H9 (cell line): ENCODE results near the gene SLC25A41. TPM values are rescaled to one million over a fixed set of nuclear protein-coding genes. Genes with fewer than 3 reads are reported as not detected.
A peak's percentile ranks its signal among the peaks of the same experiment; 100 is the strongest.

Experiments
- DNase-seq: peaks from one replicate; pipeline ENCODE4 v3.0.0-alpha.2; 2017
- H2AFZ ChIP-seq: one replicate; pipeline ENCODE4 v1.6.1; 2013; ENCODE audit warnings: mild to moderate bottlenecking, low read length, control low read depth, moderate library complexity
- H2AK5ac ChIP-seq: 2 replicates; pipeline ENCODE4 v1.6.1; 2013; ENCODE audit warnings: low read length, control low read depth, mixed read lengths; ENCODE audit not compliant: insufficient read length
- H2BK120ac ChIP-seq: one replicate; pipeline ENCODE4 v1.6.1; 2013; ENCODE audit warnings: low read depth, mild to moderate bottlenecking, low read length, control low read depth, inconsistent platforms; ENCODE audit not compliant: poor library complexity, severe bottlenecking
- H2BK12ac ChIP-seq: 2 replicates; pipeline ENCODE4 v1.6.1; 2013; ENCODE audit warnings: low read length, control low read depth, mixed read lengths, low read depth; ENCODE audit not compliant: insufficient read length
- H2BK15ac ChIP-seq: 2 replicates; pipeline ENCODE4 v1.6.1; 2013; ENCODE audit warnings: low read depth, low read length, control low read depth
- H2BK20ac ChIP-seq: one replicate; pipeline ENCODE4 v1.6.1; 2013; ENCODE audit warnings: low read depth, mild to moderate bottlenecking, low read length, control low read depth, inconsistent platforms; ENCODE audit not compliant: poor library complexity, severe bottlenecking
- H2BK5ac ChIP-seq: 2 replicates; pipeline ENCODE4 v1.6.1; 2013; ENCODE audit warnings: low read length, control low read depth, mixed read lengths; ENCODE audit not compliant: insufficient read length
- H3K14ac ChIP-seq: 2 replicates; pipeline ENCODE4 v1.6.1; 2013; ENCODE audit warnings: low read length, control low read depth; ENCODE audit not compliant: insufficient read depth
- H3K18ac ChIP-seq: 2 replicates; pipeline ENCODE4 v1.6.1; 2013; ENCODE audit warnings: low read depth, mild to moderate bottlenecking, mixed read lengths, low read length, control low read depth; ENCODE audit not compliant: insufficient read length
- H3K23ac ChIP-seq: 2 replicates; pipeline ENCODE4 v1.6.1; 2013; ENCODE audit warnings: low read length, control low read depth, mixed read lengths, low read depth; ENCODE audit not compliant: insufficient read length
- H3K23me2 ChIP-seq: 2 replicates; pipeline ENCODE4 v1.6.1; 2013; ENCODE audit warnings: low read depth, mild to moderate bottlenecking, mixed read lengths, low read length, control low read depth; ENCODE audit not compliant: insufficient read length, poor library complexity, severe bottlenecking
- H3K27ac ChIP-seq: 2 replicates; pipeline ENCODE4 v1.5.1; 2013; ENCODE audit warnings: low read length, control low read depth, mixed read lengths, low read depth; ENCODE audit not compliant: insufficient read length
- H3K27me3 ChIP-seq: 2 replicates; pipeline ENCODE4 v1.6.1; 2013; ENCODE audit warnings: low read length, control low read depth, inconsistent platforms; ENCODE audit not compliant: insufficient read depth
- H3K4ac ChIP-seq: 2 replicates; pipeline ENCODE4 v1.6.1; 2013; ENCODE audit warnings: low read depth, mild to moderate bottlenecking, control low read depth, inconsistent platforms, low read length, moderate library complexity
- H3K4me1 ChIP-seq: 2 replicates; pipeline ENCODE4 v1.6.1; 2013; ENCODE audit warnings: low read length, control low read depth, inconsistent platforms; ENCODE audit not compliant: insufficient read depth
- H3K4me2 ChIP-seq: 2 replicates; pipeline ENCODE4 v1.6.1; 2013; ENCODE audit warnings: low read length, control low read depth, mixed read lengths; ENCODE audit not compliant: insufficient read length, insufficient read depth
- H3K56ac ChIP-seq: 2 replicates; pipeline ENCODE4 v1.6.1; 2013; ENCODE audit warnings: low read depth, mild to moderate bottlenecking, mixed read lengths, low read length, control low read depth; ENCODE audit not compliant: insufficient read length
- H3K79me1 ChIP-seq: 2 replicates; pipeline ENCODE4 v1.6.1; 2013; ENCODE audit warnings: low read depth, mild to moderate bottlenecking, moderate library complexity, low read length, control low read depth, inconsistent platforms; ENCODE audit not compliant: insufficient read depth, poor library complexity, severe bottlenecking
- H3K79me2 ChIP-seq: 2 replicates; pipeline ENCODE4 v1.6.1; 2013; ENCODE audit warnings: low read length, control low read depth, inconsistent platforms; ENCODE audit not compliant: insufficient read depth
- H3K9ac ChIP-seq: 2 replicates; pipeline ENCODE4 v1.6.1; 2013; ENCODE audit warnings: low read length, control low read depth, mixed read lengths; ENCODE audit not compliant: insufficient read length; ENCODE audit errors: extremely low read depth
- H3K9me3 ChIP-seq: one replicate; pipeline ENCODE4 v1.6.1; 2013; ENCODE audit warnings: low read depth, low read length, inconsistent platforms; ENCODE audit not compliant: control insufficient read depth
- H3T11ph ChIP-seq: one replicate; pipeline ENCODE4 v1.6.1; 2013; ENCODE audit warnings: mild to moderate bottlenecking, low read length, control low read depth, inconsistent platforms
- H4K20me1 ChIP-seq: one replicate; pipeline ENCODE4 v1.6.1; 2013; ENCODE audit not compliant: control insufficient read depth, insufficient read length, insufficient read depth
- H4K5ac ChIP-seq: 2 replicates; pipeline ENCODE4 v1.6.1; 2013; ENCODE audit warnings: low read depth, mild to moderate bottlenecking, mixed read lengths, low read length, control low read depth; ENCODE audit not compliant: insufficient read length
- H4K8ac ChIP-seq: replicated peaks from 2 replicates; pipeline ENCODE4 v1.6.1; 2013; ENCODE audit warnings: low read length, control low read depth, mixed read lengths, low read depth; ENCODE audit not compliant: insufficient read length
- H4K91ac ChIP-seq: 2 replicates; pipeline ENCODE4 v1.6.1; 2013; ENCODE audit warnings: low read depth, mild to moderate bottlenecking, moderate library complexity, mixed read lengths, low read length, control low read depth; ENCODE audit not compliant: insufficient read length
- H3K27ac Mint-ChIP-seq, 3 experiments: 2 replicates in 2 of 3; 3 replicates in 1 of 3; pipeline ENCODE4 v1.8.0; 2020 to 2021; ENCODE audit warnings: mixed read lengths in 3 of 3, mild to moderate bottlenecking in 1 of 3, moderate library complexity in 1 of 3
- H3K27me3 Mint-ChIP-seq: 2 replicates; pipeline ENCODE4 v1.8.0; 2021; ENCODE audit warnings: low read depth, mild to moderate bottlenecking, moderate library complexity, mixed read lengths
- H3K36me3 Mint-ChIP-seq, 3 experiments: 2 replicates in 2 of 3; 3 replicates in 1 of 3; pipeline ENCODE4 v1.8.0; 2020 to 2021; ENCODE audit warnings: low read depth in 3 of 3, mixed read lengths in 3 of 3; ENCODE audit not compliant: insufficient read depth in 1 of 3
- H3K4me1 Mint-ChIP-seq, 2 experiments: 2 replicates each; pipeline ENCODE4 v1.8.0; 2020; ENCODE audit warnings: mixed read lengths in 2 of 2
- H3K4me3 Mint-ChIP-seq, 2 experiments: 2 replicates in 1 of 2; 3 replicates in 1 of 2; pipeline ENCODE4 v1.8.0; 2020 to 2021; ENCODE audit warnings: mild to moderate bottlenecking in 2 of 2, mixed read lengths in 2 of 2, moderate library complexity in 1 of 2
- H3K9me3 Mint-ChIP-seq, 2 experiments: 2 replicates in 1 of 2; 3 replicates in 1 of 2; pipeline ENCODE4 v1.8.0; 2020; ENCODE audit warnings: mild to moderate bottlenecking in 2 of 2, mixed read lengths in 2 of 2, moderate library complexity in 1 of 2
- WGBS: extraction: QIAGEN DNeasy Blood & Tissue Kit; methylation state at CpG from one replicate; pipeline ENCODE4 v1.1.7; 2013; ENCODE audit warnings: missing lambda C conversion rate, low lambda C conversion rate, mixed read lengths; ENCODE audit not compliant: insufficient read length; ENCODE audit errors: extremely low coverage; 5-methylcytosine and 5-hydroxymethylcytosine counted together
- total RNA-seq: library from RNA; stranded (reverse); gene quantifications from 2 replicates; pipeline ENCODE4 v1.2.1, GENCODE V29; 2021
- TF ChIP-seq, protein P1 (sequence below): fragments of 200-600 bp; sonication (generic); conservative IDR thresholded peaks from 3 replicates; pipeline ENCODE4 v1.8.0; 2021; ENCODE audit warnings: antibody characterized with exemption, mild to moderate bottlenecking

The SLC25A41 gene
- total RNA-seq, 1 experiment from 2014 or later: 0.20 TPM

DNA sequence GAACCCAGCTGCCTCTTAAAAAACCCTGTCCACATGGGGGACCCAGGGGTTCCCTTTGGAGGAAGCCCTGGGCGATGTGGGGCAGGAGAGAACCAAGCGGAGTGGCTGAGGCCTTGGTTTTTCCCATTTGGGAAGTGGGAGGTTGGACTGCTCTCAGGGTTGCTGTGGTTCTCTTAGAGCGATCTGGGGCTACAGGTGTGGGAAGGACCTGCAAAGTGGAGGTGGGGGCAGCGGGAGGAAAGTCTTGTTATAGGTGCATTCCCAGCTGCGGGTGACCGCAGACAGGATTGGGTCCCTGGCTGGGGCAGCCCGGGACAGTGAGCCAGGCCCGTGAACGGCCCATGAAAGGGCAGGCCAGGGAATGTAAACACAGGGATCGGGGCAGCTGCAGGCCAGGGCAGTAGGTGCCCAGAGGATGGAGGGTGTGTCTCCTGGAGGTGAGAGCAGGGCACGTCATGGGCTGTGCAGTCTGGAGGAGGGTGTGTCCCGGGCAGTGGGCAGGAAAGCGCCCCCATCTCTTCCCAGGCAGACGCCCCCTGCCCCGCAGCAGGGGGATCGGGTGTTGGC lies 25.2 kb upstream of the SLC25A41 start:
- WGBS: no CpG with 5 or more reads among the region's 16 CpGs

More for the DNA sequence above, 25.2 kb upstream of the SLC25A41 start:
- Histone ChIP-seq H4K20me1 (no peaks in the 10 kb centered on the region), H3K18ac (no peak overlapping the region), H3K4me1 (no peaks in the 10 kb centered on the region; the same call in 1 of the 2 replicates), H3K56ac (no peak overlapping the region), H4K5ac (no peak overlapping the region), H2BK20ac (no peak overlapping the region), H3K27me3 (no peaks in the 10 kb centered on the region), H3K9ac (no peak overlapping the region), H3K4me2 (peak overlapping the region; percentile 41), H3T11ph (no peak overlapping the region), H2BK120ac (no peak overlapping the region), H2AFZ (no peak overlapping the region), H2BK15ac (no peak overlapping the region), H2AK5ac (no peak overlapping the region), H4K91ac (no peak overlapping the region), H3K79me2 (no peaks in the 10 kb centered on the region), H3K23me2 (peaks cover 4% of the 10 kb centered on the region), H3K9me3 (peaks cover 8% of the 10 kb centered on the region), H3K23ac (no peak overlapping the region), H2BK5ac (no peak overlapping the region), H3K27ac (no peak overlapping the region), H2BK12ac (no peak overlapping the region), H3K79me1 (no peaks in the 10 kb centered on the region), H3K4ac (no peak overlapping the region), H4K8ac (no peak overlapping the region), H3K14ac (no peak overlapping the region; the same call in 1 of the 2 replicates)
- peaks cover 11% of the 10 kb centered on the region for H3K27me3 Mint-ChIP-seq
- no peak overlapping the region; a peak in 1 of 7 replicates for H3K27ac Mint-ChIP-seq
- H3K4me3 Mint-ChIP-seq: peak overlapping the region; percentile 82 to 89
- TF ChIP-seq, protein P1, sequence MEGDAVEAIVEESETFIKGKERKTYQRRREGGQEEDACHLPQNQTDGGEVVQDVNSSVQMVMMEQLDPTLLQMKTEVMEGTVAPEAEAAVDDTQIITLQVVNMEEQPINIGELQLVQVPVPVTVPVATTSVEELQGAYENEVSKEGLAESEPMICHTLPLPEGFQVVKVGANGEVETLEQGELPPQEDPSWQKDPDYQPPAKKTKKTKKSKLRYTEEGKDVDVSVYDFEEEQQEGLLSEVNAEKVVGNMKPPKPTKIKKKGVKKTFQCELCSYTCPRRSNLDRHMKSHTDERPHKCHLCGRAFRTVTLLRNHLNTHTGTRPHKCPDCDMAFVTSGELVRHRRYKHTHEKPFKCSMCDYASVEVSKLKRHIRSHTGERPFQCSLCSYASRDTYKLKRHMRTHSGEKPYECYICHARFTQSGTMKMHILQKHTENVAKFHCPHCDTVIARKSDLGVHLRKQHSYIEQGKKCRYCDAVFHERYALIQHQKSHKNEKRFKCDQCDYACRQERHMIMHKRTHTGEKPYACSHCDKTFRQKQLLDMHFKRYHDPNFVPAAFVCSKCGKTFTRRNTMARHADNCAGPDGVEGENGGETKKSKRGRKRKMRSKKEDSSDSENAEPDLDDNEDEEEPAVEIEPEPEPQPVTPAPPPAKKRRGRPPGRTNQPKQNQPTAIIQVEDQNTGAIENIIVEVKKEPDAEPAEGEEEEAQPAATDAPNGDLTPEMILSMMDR: no peak
- H3K36me3 Mint-ChIP-seq: peaks cover 19 to 27% (median 23%) of the 10 kb centered on the region in 3 experiments
- H3K9me3 Mint-ChIP-seq: peaks cover 4% of the 10 kb centered on the region in 2 experiments; a peak in 3 of 5 replicates
- no peak for DNase-seq
- H3K4me1 Mint-ChIP-seq: peaks cover 10 to 15% of the 10 kb centered on the region in 2 experiments
